A549 (cell line): ENCODE measurements around the gene TRAF3.

ENCODE experiments used
- EHMT2 ChIP-seq: fragments of 200-600 bp; sonication (generic); IDR thresholded peaks from 2 replicates; pipeline ENCODE4 v1.6.1; 2016; ENCODE audit warnings: antibody characterized with exemption, low read depth, mild to moderate bottlenecking, moderate library complexity
- MAFK ChIP-seq: fragments of 450-650 bp; IDR thresholded peaks from 2 replicates; pipeline ENCODE4 v1.6.1; 2014; ENCODE audit not compliant: partially characterized antibody
- MYC ChIP-seq: IDR thresholded peaks from 2 replicates; pipeline ENCODE4 v1.6.1; 2012; ENCODE audit warnings: mild to moderate bottlenecking, inconsistent platforms, low read length, improper control_type of control experiment, borderline replicate concordance
- PHF8 ChIP-seq: fragments of 200-600 bp; sonication (generic); IDR thresholded peaks from 2 replicates; pipeline ENCODE4 v1.6.1; 2016; ENCODE audit warnings: low read depth, mild to moderate bottlenecking, antibody characterized with exemption, moderate library complexity, borderline replicate concordance
- POLR2A ChIP-seq: IDR thresholded peaks from 2 replicates; pipeline ENCODE4 v1.6.1; 2012; ENCODE audit warnings: mild to moderate bottlenecking, low read length
- RCOR1 ChIP-seq: fragments of 150-350 bp; IDR thresholded peaks from 2 replicates; pipeline ENCODE4 v1.6.1; 2014; ENCODE audit warnings: antibody characterized with exemption, low read length, low read depth
- RFX5 ChIP-seq: fragments of 450-650 bp; IDR thresholded peaks from 2 replicates; pipeline ENCODE4 v1.7.1; 2014; ENCODE audit warnings: antibody characterized with exemption, mild to moderate bottlenecking, moderate library complexity
- TFCP2L1 ChIP-seq: fragments of 250-450 bp; sonication (Bioruptor Pico); IDR thresholded peaks from 2 replicates; pipeline ENCODE4 v1.5.0; 2021; ENCODE audit warnings: mild to moderate bottlenecking
- TF ChIP-seq, protein P1 (sequence below): fragments of >200 bp; sonication (Bioruptor Twin); formaldehyde crosslinking; IDR thresholded peaks from 3 replicates; pipeline ENCODE4 v1.5.1; 2016
- TF ChIP-seq, protein P2 (sequence below): fragments of 250-450 bp; sonication (Bioruptor Pico); IDR thresholded peaks from 2 replicates; pipeline ENCODE4 v1.5.0; 2021; ENCODE audit warnings: mild to moderate bottlenecking, moderate library complexity, borderline replicate concordance

DNA sequence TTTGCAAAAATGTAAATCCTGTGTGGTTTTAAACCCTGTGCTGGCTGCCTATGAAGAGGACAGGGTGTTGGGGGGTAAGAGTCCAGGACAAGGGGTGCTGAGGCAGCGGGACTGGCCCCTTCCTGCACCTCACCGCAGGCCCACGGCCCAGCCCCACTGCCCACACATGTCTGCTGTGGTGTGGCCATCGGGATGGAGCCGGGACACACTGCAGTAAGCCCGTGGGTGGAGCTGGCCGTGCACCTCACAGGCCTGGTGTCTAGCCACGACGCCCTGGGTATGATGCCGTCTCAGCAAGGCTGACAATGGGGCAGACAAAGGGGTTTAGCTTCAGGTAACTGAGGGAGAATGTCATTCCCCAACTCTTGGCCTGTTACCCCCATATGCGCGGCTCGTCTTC, 164.8 kb downstream of the TRAF3 start:
- TF ChIP-seq RFX5 (no peak), RCOR1 (no peak), POLR2A (no peak), TFCP2L1 (CRISPR knock-in tag) (no peak), PHF8 (no peak), MYC (no peak), EHMT2 (no peak), MAFK (no peak)
- TF ChIP-seq, protein P1, sequence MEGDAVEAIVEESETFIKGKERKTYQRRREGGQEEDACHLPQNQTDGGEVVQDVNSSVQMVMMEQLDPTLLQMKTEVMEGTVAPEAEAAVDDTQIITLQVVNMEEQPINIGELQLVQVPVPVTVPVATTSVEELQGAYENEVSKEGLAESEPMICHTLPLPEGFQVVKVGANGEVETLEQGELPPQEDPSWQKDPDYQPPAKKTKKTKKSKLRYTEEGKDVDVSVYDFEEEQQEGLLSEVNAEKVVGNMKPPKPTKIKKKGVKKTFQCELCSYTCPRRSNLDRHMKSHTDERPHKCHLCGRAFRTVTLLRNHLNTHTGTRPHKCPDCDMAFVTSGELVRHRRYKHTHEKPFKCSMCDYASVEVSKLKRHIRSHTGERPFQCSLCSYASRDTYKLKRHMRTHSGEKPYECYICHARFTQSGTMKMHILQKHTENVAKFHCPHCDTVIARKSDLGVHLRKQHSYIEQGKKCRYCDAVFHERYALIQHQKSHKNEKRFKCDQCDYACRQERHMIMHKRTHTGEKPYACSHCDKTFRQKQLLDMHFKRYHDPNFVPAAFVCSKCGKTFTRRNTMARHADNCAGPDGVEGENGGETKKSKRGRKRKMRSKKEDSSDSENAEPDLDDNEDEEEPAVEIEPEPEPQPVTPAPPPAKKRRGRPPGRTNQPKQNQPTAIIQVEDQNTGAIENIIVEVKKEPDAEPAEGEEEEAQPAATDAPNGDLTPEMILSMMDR: no peak
- TF ChIP-seq, protein P2, sequence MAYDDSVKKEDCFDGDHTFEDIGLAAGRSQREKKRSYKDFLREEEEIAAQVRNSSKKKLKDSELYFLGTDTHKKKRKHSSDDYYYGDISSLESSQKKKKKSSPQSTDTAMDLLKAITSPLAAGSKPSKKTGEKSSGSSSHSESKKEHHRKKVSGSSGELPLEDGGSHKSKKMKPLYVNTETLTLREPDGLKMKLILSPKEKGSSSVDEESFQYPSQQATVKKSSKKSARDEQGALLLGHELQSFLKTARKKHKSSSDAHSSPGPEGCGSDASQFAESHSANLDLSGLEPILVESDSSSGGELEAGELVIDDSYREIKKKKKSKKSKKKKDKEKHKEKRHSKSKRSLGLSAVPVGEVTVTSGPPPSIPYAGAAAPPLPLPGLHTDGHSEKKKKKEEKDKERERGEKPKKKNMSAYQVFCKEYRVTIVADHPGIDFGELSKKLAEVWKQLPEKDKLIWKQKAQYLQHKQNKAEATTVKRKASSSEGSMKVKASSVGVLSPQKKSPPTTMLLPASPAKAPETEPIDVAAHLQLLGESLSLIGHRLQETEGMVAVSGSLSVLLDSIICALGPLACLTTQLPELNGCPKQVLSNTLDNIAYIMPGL: no peak
